Kidney epithelial cell (primary cell): ENCODE measurements around the gene MAPKAPK2. TPM values are rescaled to one million over a fixed set of nuclear protein-coding genes. Genes with fewer than 3 reads are reported as not detected.

Experiments used
- DNase-seq: peaks from one replicate; pipeline ENCODE4 v3.0.0-alpha.2; 2010; ENCODE audit warnings: low read depth
- H3K27me3 ChIP-seq: 2 replicates; pipeline ENCODE4 v1.6.0; 2011; ENCODE audit warnings: low read length; ENCODE audit not compliant: control insufficient read depth, insufficient read depth
- H3K36me3 ChIP-seq: 2 replicates; pipeline ENCODE4 v1.5.1; 2011; ENCODE audit warnings: low read length; ENCODE audit not compliant: control insufficient read depth, insufficient read depth
- H3K4me3 ChIP-seq: 2 replicates; pipeline ENCODE4 v1.5.1; 2011; ENCODE audit warnings: low read depth, mild to moderate bottlenecking, control low read depth, low read length
- CTCF ChIP-seq: IDR thresholded peaks from 2 replicates; pipeline ENCODE4 v1.5.1; 2011; ENCODE audit warnings: mild to moderate bottlenecking, moderate library complexity, low read length, control low read depth, inconsistent platforms; ENCODE audit not compliant: insufficient read depth, poor library complexity, severe bottlenecking
- total RNA-seq: library from RNA; depleted of rRNA; stranded (reverse); fragments of >200 nt; gene quantifications from 2 replicates; pipeline ENCODE4 v1.2.3, GENCODE V29; 2015

The MAPKAPK2 gene
- total RNA-seq, 1 donor from 2014 or later, result 64.0 TPM

- no peak for TF ChIP-seq CTCF
- H3K36me3 ChIP-seq, result no peaks in the 10 kb centered on the region
- H3K4me3 ChIP-seq, result no peak overlapping the region
- no peaks in the 10 kb centered on the region for H3K27me3 ChIP-seq
- no peak for DNase-seq
These were observed 52.4 kb downstream of the MAPKAPK2 start for GRCh38 chr1:206736878-206737728.

GRCh38 chr1:206737729-206738201, 53.1 kb downstream of the MAPKAPK2 start:
- Histone ChIP-seq H3K4me3 (no peak overlapping the region), H3K36me3 (no peaks in the 10 kb centered on the region), H3K27me3 (no peaks in the 10 kb centered on the region)
- no peak for TF ChIP-seq CTCF
- no peak for DNase-seq

- peak; percentile 55 for TF ChIP-seq CTCF
- no peak for DNase-seq
- Histone ChIP-seq H3K4me3 (no peak overlapping the region), H3K27me3 (no peaks in the 10 kb centered on the region), H3K36me3 (no peaks in the 10 kb centered on the region)
These were observed 54.0 kb downstream of the MAPKAPK2 start for GRCh38 chr1:206738370-206739366.

- Histone ChIP-seq H3K36me3 (no peaks in the 10 kb centered on the region), H3K4me3 (no peak overlapping the region), H3K27me3 (no peaks in the 10 kb centered on the region)
- no peak for DNase-seq
- no peak for TF ChIP-seq CTCF
These were observed 54.8 kb downstream of the MAPKAPK2 start for GRCh38 chr1:206739411-206740076.

GRCh38 chr1:206741142-206741701, 56.5 kb downstream of the MAPKAPK2 start:
- no peak for DNase-seq
- TF ChIP-seq CTCF, result no peak
- H3K36me3 ChIP-seq, result no peaks in the 10 kb centered on the region
- H3K4me3 ChIP-seq, result no peak overlapping the region
- no peaks in the 10 kb centered on the region for H3K27me3 ChIP-seq
